HG03108 (cell line): ENCODE measurements around the gene ZNF619.
"Not testable (repeated sequence)": the region's sequence is repeated elsewhere in the genome, so short reads cannot be mapped to it uniquely, and the experiment has no call there.

ENCODE experiments used
- ATAC-seq: cut with Tn5 transposase; IDR thresholded peaks from one replicate; pipeline ENCODE4 v1.9.1; 2021; ENCODE audit warnings: moderate library complexity; ENCODE audit not compliant: unreplicated experiment

The ZNF619 gene

GRCh38 chr3:40476478-40477470, at the start of gene ZNF619:
ZNF619 (plus strand) TSS chr3:40477122; CDS start chr3:40477980, 858 bp downstream.
- ATAC-seq = peak; percentile 82

- ATAC-seq = no peak
Observed at GRCh38 chr3:40432793-40433192, 44.1 kb upstream of the ZNF619 start.

DNA sequence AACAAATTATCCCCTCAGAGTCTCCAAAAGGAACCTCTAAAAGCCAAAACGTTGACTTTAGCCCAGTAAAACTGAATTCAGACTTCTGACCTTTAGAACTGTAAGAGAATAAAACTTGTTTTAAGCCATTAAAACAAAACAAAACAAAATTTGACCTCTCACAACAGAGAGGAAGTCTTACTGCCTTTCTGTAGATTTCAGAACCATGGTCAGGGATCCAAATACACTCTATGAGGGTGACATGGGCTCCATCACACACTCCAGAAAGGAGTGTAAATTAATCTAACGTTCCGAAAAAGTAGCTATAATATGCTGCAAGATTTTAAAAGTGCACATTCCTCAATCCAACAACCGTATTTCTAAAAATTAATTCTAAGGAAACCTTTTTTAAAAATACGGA, 39.0 kb upstream of the ZNF619 start:
- ATAC-seq = no peak

DNA sequence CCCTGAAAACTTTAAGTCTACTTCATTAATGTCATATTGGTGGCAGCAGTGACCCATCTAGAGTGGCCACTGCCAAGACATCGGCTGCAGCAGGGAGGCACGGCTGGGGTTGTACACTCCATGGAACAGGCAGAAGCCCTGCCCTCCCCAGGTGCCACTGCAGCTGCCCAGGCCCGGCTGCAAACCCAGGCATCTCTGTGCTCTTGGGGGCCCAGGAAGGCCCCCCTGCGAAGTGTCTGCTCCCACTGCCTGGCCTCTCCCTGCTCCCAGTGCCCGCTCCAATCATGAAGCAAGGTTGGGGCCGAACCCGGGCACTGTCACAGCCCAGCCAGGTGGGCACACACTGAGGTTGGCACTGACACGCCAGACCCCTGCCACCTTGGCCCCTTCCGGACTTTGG, 31.9 kb upstream of the ZNF619 start:
- ATAC-seq = no peak

DNA sequence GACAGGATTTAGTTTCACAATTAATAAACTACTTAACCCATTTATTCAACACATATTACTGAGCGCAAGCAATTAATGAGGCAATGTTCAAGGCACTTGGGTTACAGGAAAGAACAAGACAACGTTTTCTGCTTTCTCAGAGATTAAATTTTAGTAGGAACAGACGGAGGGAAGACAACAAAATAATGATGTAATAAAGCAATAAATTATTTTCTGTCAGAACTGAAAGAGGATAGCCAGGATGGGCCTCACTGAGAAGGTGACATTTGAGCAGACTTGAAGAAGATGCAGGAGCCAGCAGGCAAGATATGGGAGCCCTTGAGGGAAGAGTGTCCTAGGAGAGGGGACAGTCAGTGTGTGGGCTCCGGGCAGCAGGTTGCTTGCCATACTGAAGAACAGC, 31.0 kb upstream of the ZNF619 start:
- no peak for ATAC-seq

DNA sequence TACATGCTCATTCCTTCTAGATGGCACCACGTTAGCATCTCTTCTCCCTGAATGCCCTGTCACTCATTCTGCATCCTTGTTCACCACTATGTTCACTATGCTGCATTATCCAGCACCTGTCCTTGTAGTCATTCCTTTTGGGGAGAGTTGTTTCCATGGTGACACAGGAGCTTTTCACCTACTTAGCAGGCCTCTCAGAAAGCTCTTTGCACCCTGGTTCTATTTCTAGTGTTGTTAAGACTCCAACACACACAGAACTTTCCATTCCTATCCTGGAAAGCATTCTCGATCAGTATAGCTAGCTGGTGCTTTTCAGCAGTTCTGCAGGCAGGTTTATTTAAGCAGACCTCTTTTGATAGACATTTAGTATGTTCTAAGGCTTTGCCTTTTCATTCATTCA, 26.5 kb upstream of the ZNF619 start:
- ATAC-seq = no peak

- no peak for ATAC-seq
Observed at GRCh38 chr3:40451551-40451950, 25.4 kb upstream of the ZNF619 start.

DNA sequence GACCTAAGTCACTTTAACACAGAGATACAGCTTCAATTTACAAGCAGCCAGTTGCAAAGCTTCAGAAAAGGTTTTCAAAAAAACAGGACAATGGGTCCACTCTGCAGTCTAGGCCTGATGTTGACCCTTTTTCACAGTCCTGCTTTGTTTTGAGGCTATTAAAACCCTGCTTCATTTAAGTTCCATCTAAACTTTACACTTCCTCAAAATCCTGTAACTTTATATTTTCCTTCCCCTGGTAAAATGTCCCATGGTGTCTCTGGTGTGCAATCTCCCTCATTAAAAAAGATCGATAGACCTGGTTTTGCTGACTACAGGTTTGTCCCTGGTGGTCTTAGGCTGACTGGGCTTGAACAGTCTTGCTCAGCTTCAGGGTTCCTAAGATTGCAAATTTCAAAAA, 24.9 kb upstream of the ZNF619 start:
- ATAC-seq = no peak

GRCh38 chr3:40452562-40452875, 24.4 kb upstream of the ZNF619 start:
- ATAC-seq = no peak

GRCh38 chr3:40452876-40453730, 23.8 kb upstream of the ZNF619 start:
- peak; percentile 95 for ATAC-seq

DNA sequence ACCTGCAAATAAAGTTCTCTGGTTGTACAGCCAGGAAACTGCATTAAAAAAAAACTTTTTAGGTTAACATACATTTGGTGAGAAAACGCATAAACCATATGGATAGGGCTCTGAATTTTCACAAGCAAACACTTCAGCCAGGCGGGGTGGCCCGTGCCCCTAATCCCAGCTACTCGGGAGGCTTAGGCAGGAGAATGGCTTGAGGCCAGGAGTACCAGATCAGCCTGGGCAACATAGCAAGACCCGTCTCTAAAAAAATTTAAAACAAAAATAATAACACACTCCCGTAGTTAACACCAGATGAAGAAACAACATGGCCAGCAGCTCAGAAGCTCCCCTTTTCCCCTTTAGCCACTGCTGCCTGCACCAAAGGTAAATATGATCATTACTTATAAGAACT, 23.0 kb upstream of the ZNF619 start:
- ATAC-seq = no peak

DNA sequence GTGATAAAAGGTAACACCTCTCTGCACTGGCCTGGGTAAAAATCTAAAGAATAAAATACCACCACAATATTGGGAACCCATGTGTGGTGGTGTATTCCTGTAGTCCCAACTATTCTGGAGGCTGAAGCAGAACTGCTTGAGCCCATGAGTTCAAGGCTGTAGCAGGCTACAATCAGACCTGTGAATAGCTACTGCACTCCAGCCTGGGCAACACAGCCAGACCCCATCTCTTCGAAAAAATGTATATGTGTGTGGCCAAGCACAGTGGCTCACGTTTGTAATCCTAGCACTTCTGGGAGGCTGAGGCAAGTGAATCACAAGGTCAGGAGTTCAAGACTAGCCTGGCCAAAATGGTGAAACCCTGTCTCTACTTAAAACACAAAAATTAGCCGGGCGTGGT, 21.6 kb upstream of the ZNF619 start:
- no peak for ATAC-seq

GRCh38 chr3:40456279-40456939, 20.5 kb upstream of the ZNF619 start:
- no peak for ATAC-seq

DNA sequence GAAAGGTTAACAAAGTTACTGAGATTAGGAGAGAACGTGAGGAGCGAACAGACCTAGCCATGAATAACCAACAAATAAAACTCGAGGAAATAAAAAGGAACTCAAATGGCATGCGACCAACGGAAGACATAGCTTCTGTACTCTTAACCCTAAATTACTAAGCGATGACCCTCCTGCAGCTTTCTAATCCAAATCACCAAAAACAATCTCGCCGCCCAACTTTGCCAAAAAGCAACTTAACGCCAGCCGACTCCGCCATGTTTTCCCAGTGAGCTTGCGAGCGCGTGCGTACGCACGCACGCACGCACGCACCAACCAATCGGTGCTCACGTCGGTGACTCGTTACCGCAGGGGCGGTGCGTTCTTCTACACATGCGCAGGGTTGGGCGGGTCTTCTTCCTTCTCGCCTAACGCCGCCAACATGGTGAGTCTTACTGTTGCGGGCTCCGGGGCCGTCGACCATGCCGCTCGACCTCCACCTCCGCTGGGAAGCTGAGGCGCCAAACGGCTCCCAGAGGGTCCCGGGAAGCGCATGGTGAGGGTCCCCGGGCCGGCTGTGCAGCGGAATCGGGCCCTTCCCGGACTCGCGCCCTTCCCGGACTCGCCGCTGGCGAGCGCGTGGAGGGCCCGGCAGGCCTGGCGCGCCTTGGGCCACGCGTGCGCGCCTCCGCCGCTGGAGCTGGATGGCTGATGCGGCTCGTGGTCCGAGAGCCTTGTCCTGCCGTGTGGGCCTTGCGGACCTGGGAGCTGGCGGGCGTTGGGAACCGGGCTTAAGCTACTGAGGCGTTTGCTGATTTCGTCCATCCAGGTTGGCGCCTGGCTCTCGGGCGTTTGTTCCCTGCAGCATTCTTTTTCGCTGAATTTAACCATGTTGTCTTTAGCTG, 19.7 kb upstream of the ZNF619 start, which contains the start of gene RPL14:
Gene RPL14, plus strand, starts transcription at position 400 of the 884 bp plus-strand sequence. Its CDS starts 133 bp downstream, at position 533.
- peak; percentile 63 for ATAC-seq

DNA sequence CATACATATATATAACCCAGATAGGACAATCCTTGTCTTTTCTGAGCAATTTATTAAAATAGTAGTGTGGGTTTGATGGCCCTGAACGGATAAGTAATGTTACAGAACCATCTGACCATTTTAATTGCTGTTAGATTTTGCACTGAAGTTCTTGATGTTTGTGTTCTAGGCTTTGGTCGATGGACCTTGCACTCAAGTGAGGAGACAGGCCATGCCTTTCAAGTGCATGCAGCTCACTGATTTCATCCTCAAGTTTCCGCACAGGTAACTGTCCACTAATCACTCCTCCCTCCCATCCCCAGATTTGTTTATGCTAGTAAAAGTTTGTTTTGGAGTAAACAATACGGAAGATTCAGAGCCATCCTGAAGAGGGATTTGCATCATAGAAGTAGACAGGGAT, 18.4 kb upstream of the ZNF619 start:
- ATAC-seq = no peak

GRCh38 chr3:40460481-40460880, 16.4 kb upstream of the ZNF619 start:
- not testable (repeated sequence) for ATAC-seq

DNA sequence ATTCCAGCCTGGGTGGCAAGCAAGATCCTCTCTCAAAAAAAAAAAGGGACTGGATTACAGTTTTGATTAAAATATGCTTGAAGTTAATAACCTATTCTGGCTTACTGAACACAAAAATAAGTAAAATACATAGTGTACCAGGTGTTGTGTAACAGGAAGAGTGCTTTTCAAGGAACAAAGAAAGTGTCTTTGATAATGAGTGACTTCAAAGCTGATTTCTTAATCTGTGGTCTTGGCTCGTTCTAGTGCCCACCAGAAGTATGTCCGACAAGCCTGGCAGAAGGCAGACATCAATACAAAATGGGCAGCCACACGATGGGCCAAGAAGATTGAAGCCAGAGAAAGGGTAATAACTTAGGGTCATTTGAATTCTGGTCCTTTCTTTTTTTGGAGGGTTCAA, 15.8 kb upstream of the ZNF619 start:
- no peak for ATAC-seq

DNA sequence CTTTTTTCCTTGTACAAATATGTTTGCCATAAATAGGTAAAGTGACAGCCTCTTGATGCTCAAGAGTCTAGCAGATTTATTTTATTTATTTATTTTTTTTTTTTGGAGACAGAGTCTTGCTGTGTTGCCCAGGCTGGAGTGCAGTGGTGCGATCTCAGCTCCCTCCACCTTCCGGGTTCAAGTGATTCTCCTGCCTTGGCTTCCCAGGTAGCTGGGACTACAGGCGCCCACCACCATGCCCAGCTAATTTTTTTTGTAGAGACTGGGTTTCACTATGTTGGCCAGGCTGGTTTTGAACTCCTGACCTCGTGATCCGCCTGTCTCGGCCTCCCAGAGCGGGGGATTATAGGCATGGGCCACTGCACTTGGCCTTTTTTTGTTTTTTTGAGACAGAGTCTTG, 14.1 kb upstream of the ZNF619 start:
- ATAC-seq = not testable (repeated sequence)

- ATAC-seq = no peak
Observed at GRCh38 chr3:40463579-40463978, 13.3 kb upstream of the ZNF619 start.
